ENCODE data around the gene NKD1. TPM values are rescaled to one million over a fixed set of nuclear protein-coding genes. Genes with fewer than 3 reads are reported as not detected.

The NKD1 gene
- total and polyA plus RNA-seq, 4 donors, result 2.3 to 14.1 (median 8.0) TPM

DNA sequence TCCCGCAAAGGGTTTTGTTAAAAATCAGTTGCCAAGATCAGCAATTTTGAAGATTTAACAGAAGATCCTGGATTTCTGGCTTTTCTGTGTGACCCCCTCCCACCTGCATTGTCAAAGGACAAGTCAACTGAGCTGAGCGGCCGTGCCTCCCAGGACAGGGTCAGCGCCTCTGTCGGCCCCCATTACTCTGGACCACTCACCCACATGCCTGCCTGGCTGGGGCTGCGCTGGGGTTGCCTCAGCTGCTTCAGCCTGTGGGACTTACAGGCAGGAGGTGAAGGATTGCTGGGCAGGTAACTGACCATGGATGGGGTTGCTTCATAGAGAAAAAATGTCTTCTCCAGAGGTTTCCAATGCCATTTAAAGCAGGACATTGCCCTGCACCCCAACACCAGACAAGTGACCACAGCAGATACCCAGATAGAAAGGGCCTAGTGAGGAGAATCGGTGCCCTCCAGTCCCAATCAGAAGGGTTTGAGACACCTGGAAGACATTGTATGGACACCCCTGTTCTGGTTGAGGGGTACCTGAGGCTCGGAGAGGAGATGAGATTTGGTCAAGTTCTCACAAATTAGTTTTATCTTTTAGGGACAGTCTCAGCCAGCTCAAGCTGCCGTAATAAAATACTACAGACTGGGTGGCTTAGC lies 80.1 kb downstream of the NKD1 start:
- H3K27ac ChIP-seq (ENCODE audit: low read depth in 1 of 2, low read length in 1 of 2), result no peak overlapping the region
- no peak overlapping the region for H3K4me3 ChIP-seq
- TF ChIP-seq, protein P1, sequence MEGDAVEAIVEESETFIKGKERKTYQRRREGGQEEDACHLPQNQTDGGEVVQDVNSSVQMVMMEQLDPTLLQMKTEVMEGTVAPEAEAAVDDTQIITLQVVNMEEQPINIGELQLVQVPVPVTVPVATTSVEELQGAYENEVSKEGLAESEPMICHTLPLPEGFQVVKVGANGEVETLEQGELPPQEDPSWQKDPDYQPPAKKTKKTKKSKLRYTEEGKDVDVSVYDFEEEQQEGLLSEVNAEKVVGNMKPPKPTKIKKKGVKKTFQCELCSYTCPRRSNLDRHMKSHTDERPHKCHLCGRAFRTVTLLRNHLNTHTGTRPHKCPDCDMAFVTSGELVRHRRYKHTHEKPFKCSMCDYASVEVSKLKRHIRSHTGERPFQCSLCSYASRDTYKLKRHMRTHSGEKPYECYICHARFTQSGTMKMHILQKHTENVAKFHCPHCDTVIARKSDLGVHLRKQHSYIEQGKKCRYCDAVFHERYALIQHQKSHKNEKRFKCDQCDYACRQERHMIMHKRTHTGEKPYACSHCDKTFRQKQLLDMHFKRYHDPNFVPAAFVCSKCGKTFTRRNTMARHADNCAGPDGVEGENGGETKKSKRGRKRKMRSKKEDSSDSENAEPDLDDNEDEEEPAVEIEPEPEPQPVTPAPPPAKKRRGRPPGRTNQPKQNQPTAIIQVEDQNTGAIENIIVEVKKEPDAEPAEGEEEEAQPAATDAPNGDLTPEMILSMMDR (IDR thresholded peaks at IDR 0.05; ENCODE audit: control extremely low read depth, extremely low read depth), result no peak
- no peak for DNase-seq
- peaks cover 0 to 8% (median 0%) of the 10 kb centered on the region in 5 donors for H3K4me1 ChIP-seq (ENCODE audit: control insufficient read depth in 5 of 5, insufficient read depth in 5 of 5, low read length in 5 of 5)
- no peaks in the 10 kb centered on the region for H3K9me3 ChIP-seq (ENCODE audit: control insufficient read depth in 4 of 4, insufficient read depth in 3 of 4, low read length in 3 of 4)
- 91 to 98% methylated on average over 9 of the region's 9 CpGs for WGBS, 2 donors
- H3K27me3 ChIP-seq (ENCODE audit: control insufficient read depth in 3 of 3, insufficient read depth in 3 of 3, low read length in 2 of 3), result no peaks in the 10 kb centered on the region
- H3K9ac ChIP-seq (ENCODE audit: insufficient read depth in 1 of 2, low read length in 2 of 2), result no peak overlapping the region
- no peak for ATAC-seq (ENCODE audit: insufficient read depth, low FRiP score)
- peaks cover 0 to 49% (median 22%) of the 10 kb centered on the region in 4 donors for H3K36me3 ChIP-seq (ENCODE audit: control insufficient read depth in 4 of 4, insufficient read depth in 4 of 4, low read length in 4 of 4)

DNA sequence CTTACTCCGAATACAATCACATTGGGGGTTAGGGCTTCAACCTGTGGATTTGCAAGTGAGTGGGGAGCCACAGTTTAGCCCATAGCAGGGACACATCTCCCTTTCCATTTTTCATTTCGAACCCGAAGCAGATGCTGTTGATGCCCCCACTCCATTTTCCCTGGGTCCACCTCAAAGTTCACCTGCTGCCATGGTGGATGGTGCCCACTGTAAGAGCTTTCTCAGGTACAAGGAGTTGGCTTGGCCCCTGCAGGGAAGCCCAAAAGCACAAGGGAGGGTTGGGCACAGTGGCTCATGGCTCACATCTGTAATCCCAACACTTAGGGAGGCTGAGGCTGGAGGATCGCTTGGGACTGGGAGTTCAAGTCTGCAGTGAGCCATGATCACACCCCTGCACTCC lies 81.1 kb downstream of the NKD1 start:
- Histone ChIP-seq H3K27me3 (ENCODE audit: control insufficient read depth in 3 of 3, insufficient read depth in 3 of 3, low read length in 2 of 3) (no peaks in the 10 kb centered on the region), H3K4me1 (ENCODE audit: control insufficient read depth in 5 of 5, insufficient read depth in 5 of 5, low read length in 5 of 5) (peaks cover 0 to 8% (median 0%) of the 10 kb centered on the region in 5 donors), H3K9me3 (ENCODE audit: control insufficient read depth in 4 of 4, insufficient read depth in 3 of 4, low read length in 3 of 4) (no peaks in the 10 kb centered on the region), H3K4me3 (no peak overlapping the region), H3K9ac (ENCODE audit: insufficient read depth in 1 of 2, low read length in 2 of 2) (no peak overlapping the region), H3K27ac (ENCODE audit: low read depth in 1 of 2, low read length in 1 of 2) (no peak overlapping the region), H3K36me3 (ENCODE audit: control insufficient read depth in 4 of 4, insufficient read depth in 4 of 4, low read length in 4 of 4) (peaks cover 0 to 49% (median 21%) of the 10 kb centered on the region in 4 donors)
- no peak for DNase-seq
- TF ChIP-seq, protein P1 (IDR thresholded peaks at IDR 0.05; ENCODE audit: control extremely low read depth, extremely low read depth), result no peak
- WGBS, 2 donors, result 88 to 96% methylated on average over 4 of the region's 4 CpGs
- ATAC-seq (ENCODE audit: insufficient read depth, low FRiP score), result no peak

DNA sequence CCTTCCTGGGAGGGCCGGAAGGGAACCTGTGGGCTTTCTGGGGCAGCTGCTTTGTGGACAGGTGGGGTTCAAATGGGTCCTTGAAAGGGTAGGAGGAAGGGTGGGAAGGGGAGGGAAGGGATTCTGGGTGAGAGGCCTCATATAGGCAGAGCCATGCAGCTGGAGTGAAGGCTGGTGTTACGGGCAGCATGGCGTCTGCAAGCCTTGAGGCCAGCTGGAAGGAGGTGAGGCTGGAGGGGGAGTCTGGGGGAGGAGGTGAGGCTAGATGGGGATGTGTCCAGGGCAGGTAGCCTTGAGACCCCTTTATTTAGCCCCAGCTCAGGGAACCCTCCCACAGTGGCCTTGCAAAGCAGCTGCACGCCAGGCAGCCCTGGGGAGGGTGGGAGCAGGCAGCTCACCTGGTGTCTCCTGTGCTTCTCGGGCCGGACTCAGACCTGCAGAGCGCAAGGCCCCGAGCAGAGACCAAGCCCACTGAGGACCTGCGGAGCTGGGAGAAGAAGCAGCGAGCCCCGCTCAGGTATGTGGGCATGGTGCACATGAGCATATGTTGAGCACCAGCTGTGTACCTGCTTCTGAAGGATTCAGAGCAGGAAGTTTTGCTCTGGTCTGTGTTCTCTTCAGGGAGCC lies 82.3 kb downstream of the NKD1 start:
- H3K9me3 ChIP-seq (ENCODE audit: control insufficient read depth in 4 of 4, insufficient read depth in 3 of 4, low read length in 3 of 4), result no peaks in the 10 kb centered on the region
- no peak overlapping the region for H3K27ac ChIP-seq (ENCODE audit: low read depth in 1 of 2, low read length in 1 of 2)
- WGBS, 2 donors, result 90 to 95% methylated on average over 11 of the region's 11 CpGs
- ATAC-seq (ENCODE audit: insufficient read depth, low FRiP score) (no peak), DNase-seq (no peak)
- H3K27me3 ChIP-seq (ENCODE audit: control insufficient read depth in 3 of 3, insufficient read depth in 3 of 3, low read length in 2 of 3), result no peaks in the 10 kb centered on the region
- peaks cover 0 to 47% (median 22%) of the 10 kb centered on the region in 4 donors for H3K36me3 ChIP-seq (ENCODE audit: control insufficient read depth in 4 of 4, insufficient read depth in 4 of 4, low read length in 4 of 4)
- H3K4me3 ChIP-seq, result no peak overlapping the region
- H3K9ac ChIP-seq (ENCODE audit: insufficient read depth in 1 of 2, low read length in 2 of 2), result no peak overlapping the region
- TF ChIP-seq, protein P1 (IDR thresholded peaks at IDR 0.05; ENCODE audit: control extremely low read depth, extremely low read depth), result no peak
- peaks cover 0 to 8% (median 0%) of the 10 kb centered on the region in 5 donors for H3K4me1 ChIP-seq (ENCODE audit: control insufficient read depth in 5 of 5, insufficient read depth in 5 of 5, low read length in 5 of 5)

Measured in lung (tissue), 12 donors.